H1 (cell line): Measurements from ENCODE around the gene TLR10. TPM values are rescaled to one million over a fixed set of nuclear protein-coding genes. Genes with fewer than 3 reads are reported as not detected.

Experiments used
- CTCF ChIA-PET: fragments of 300-600 bp; sonication (Branson Sonifier 250); formaldehyde crosslinking; loops from one replicate; lab custom pipeline; 2021; ENCODE audit not compliant: partially characterized antibody; lab: Charles Lee
- POLR2A ChIA-PET: fragments of 300-600 bp; sonication (Branson Sonifier 250); formaldehyde crosslinking; loops from one replicate; lab custom pipeline; 2021; ENCODE audit warnings: inconsistent platforms; ENCODE audit not compliant: partially characterized antibody; lab: Charles Lee
- DNase-seq, 2 experiments: peaks; one replicate each; pipeline versions ENCODE4 v3.0.0 to v3.0.0-alpha.2; 2010 to 2022; ENCODE audit warnings: low spot score in 2 of 2, low read depth in 1 of 2, mixed read lengths in 1 of 2
- FAIRE-seq: peaks from 2 replicates; lab custom pipeline; 2011; peaks lifted over from hg19 to GRCh38; lab: Jason Lieb, UNC
- H2AFZ ChIP-seq: 2 replicates; pipeline ENCODE4 v1.8.1; 2012; ENCODE audit warnings: low read length, inconsistent platforms
- H2AK5ac ChIP-seq: 2 replicates; pipeline ENCODE4 v1.6.1; 2013; ENCODE audit warnings: low read depth, low read length
- H2BK120ac ChIP-seq: replicated peaks from 2 replicates; pipeline ENCODE3; 2013; ENCODE audit warnings: low read depth, low read length, inconsistent platforms
- H2BK12ac ChIP-seq: 2 replicates; pipeline ENCODE4 v1.6.1; 2013; ENCODE audit warnings: low read depth, low read length
- H2BK15ac ChIP-seq: 2 replicates; pipeline ENCODE4 v1.6.1; 2013; ENCODE audit warnings: low read length
- H2BK20ac ChIP-seq: 2 replicates; pipeline ENCODE4 v1.6.1; 2013; ENCODE audit warnings: low read length
- H2BK5ac ChIP-seq: 2 replicates; pipeline ENCODE4 v1.6.1; 2013; ENCODE audit warnings: low read depth, low read length
- H3K14ac ChIP-seq: 2 replicates; pipeline ENCODE4 v1.6.1; 2013; ENCODE audit warnings: inconsistent platforms; ENCODE audit not compliant: insufficient read length
- H3K18ac ChIP-seq: 2 replicates; pipeline ENCODE4 v1.6.1; 2013; ENCODE audit warnings: low read length; ENCODE audit errors: extremely low read depth
- H3K23ac ChIP-seq: 2 replicates; pipeline ENCODE4 v1.6.1; 2013; ENCODE audit warnings: inconsistent platforms; ENCODE audit not compliant: insufficient read length
- H3K23me2 ChIP-seq: 2 replicates; pipeline ENCODE4 v1.6.1; 2013; ENCODE audit warnings: low read depth, low read length
- H3K27ac ChIP-seq: 2 replicates; pipeline ENCODE4 v1.6.1; 2011; ENCODE audit warnings: low read depth, low read length, inconsistent platforms
- H3K27me3 ChIP-seq, 4 experiments: replicated peaks in 1 of 4; 1 replicate in 1 of 4; 2 replicates in 3 of 4; pipeline versions ENCODE4 v1.6.1 to v1.8.1; 2011 to 2013; ENCODE audit warnings: low read length in 3 of 4, mild to moderate bottlenecking in 3 of 4, inconsistent platforms in 2 of 4, mixed read lengths in 2 of 4, moderate library complexity in 1 of 4; ENCODE audit not compliant: control insufficient read depth in 3 of 4, insufficient read depth in 3 of 4; ENCODE audit errors: extremely low read depth in 1 of 4
- H3K36me3 ChIP-seq, 4 experiments: 2 replicates each; pipeline versions ENCODE4 v1.6.1 to v1.8.1; 2011 to 2013; ENCODE audit warnings: mild to moderate bottlenecking in 4 of 4, low read length in 3 of 4, moderate library complexity in 2 of 4, control low read depth in 1 of 4, inconsistent platforms in 1 of 4; ENCODE audit not compliant: insufficient read depth in 4 of 4, control insufficient read depth in 2 of 4
- H3K4ac ChIP-seq: replicated peaks from 2 replicates; pipeline ENCODE3; 2013; ENCODE audit warnings: low read length, low read depth, mixed read lengths, inconsistent platforms; ENCODE audit not compliant: insufficient read length
- H3K4me1 ChIP-seq, 4 experiments: replicated peaks in 1 of 4; 1 replicate in 1 of 4; 2 replicates in 3 of 4; pipeline versions ENCODE4 v1.6.1 to v1.8.1; 2011 to 2013; ENCODE audit warnings: low read length in 3 of 4, inconsistent platforms in 2 of 4, mixed read lengths in 1 of 4; ENCODE audit not compliant: insufficient read depth in 4 of 4, control insufficient read depth in 3 of 4
- H3K4me2 ChIP-seq, 2 experiments: 2 replicates each; pipeline versions ENCODE4 v1.6.1 to v1.8.1; 2011 to 2013; ENCODE audit warnings: low read depth in 2 of 2, low read length in 2 of 2, control low read depth in 1 of 2, inconsistent platforms in 1 of 2, mild to moderate bottlenecking in 1 of 2; ENCODE audit not compliant: insufficient read depth in 1 of 2
- H3K4me3 ChIP-seq, 4 experiments: fragments of 200-600, 300-600 bp in 1 of 4; sonication (generic), shearing (Covaris generic), sonication (Bioruptor Twin) in 1 of 4; 2 replicates each; pipeline versions ENCODE4 v1.5.1 to v1.8.1; 2011 to 2016; ENCODE audit warnings: low read length in 4 of 4, low read depth in 3 of 4, control low read depth in 2 of 4, inconsistent platforms in 2 of 4, mild to moderate bottlenecking in 2 of 4, mixed read lengths in 1 of 4, moderate library complexity in 1 of 4; ENCODE audit not compliant: insufficient read depth in 2 of 4; ENCODE audit errors: extremely low read depth in 1 of 4
- H3K56ac ChIP-seq: replicated peaks from 2 replicates; pipeline ENCODE3; 2013; ENCODE audit warnings: low read depth, mild to moderate bottlenecking, mixed read lengths, low read length, inconsistent platforms; ENCODE audit not compliant: insufficient read length
- H3K79me1 ChIP-seq: 2 replicates; pipeline ENCODE4 v1.6.1; 2013; ENCODE audit warnings: low read depth, low read length, control low read depth
- H3K79me2 ChIP-seq, 2 experiments: 2 replicates each; pipeline versions ENCODE4 v1.6.1 to v1.8.1; 2012 to 2013; ENCODE audit warnings: low read length in 2 of 2, mild to moderate bottlenecking in 2 of 2, inconsistent platforms in 1 of 2; ENCODE audit not compliant: insufficient read depth in 2 of 2, control insufficient read depth in 1 of 2
- H3K9ac ChIP-seq, 4 experiments: replicated peaks in 1 of 4; 1 replicate in 1 of 4; 2 replicates in 3 of 4; pipeline versions ENCODE4 v1.6.1 to v1.8.1; 2011 to 2013; ENCODE audit warnings: low read depth in 3 of 4, low read length in 3 of 4, control low read depth in 2 of 4, mild to moderate bottlenecking in 2 of 4, moderate library complexity in 2 of 4, inconsistent platforms in 1 of 4; ENCODE audit errors: extremely low read depth in 1 of 4
- H3K9me3 ChIP-seq, 2 experiments: 2 replicates each; pipeline versions ENCODE4 v1.6.1 to v1.8.1; 2012 to 2013; ENCODE audit warnings: mild to moderate bottlenecking in 2 of 2, moderate library complexity in 2 of 2, control low read depth in 1 of 2, inconsistent platforms in 1 of 2, low read depth in 1 of 2, low read length in 1 of 2, mixed read lengths in 1 of 2; ENCODE audit not compliant: insufficient read depth in 2 of 2
- H4K20me1 ChIP-seq, 2 experiments: replicated peaks in 1 of 2; 2 replicates each; pipeline versions ENCODE3 to v1.8.1; 2011 to 2013; ENCODE audit warnings: inconsistent platforms in 2 of 2, low read length in 2 of 2, mild to moderate bottlenecking in 1 of 2; ENCODE audit not compliant: insufficient read depth in 2 of 2, control insufficient read depth in 1 of 2
- H4K5ac ChIP-seq: 2 replicates; pipeline ENCODE4 v1.6.1; 2013; ENCODE audit warnings: low read length, low read depth, mixed read lengths, inconsistent platforms; ENCODE audit not compliant: insufficient read length
- H4K8ac ChIP-seq: 2 replicates; pipeline ENCODE4 v1.8.0; 2013; ENCODE audit warnings: mild to moderate bottlenecking, moderate library complexity, low read length, inconsistent platforms; ENCODE audit not compliant: insufficient read depth; ENCODE audit errors: extremely low read depth
- H4K91ac ChIP-seq: replicated peaks from 2 replicates; pipeline ENCODE3; 2013; ENCODE audit warnings: low read length, mixed read lengths, inconsistent platforms; ENCODE audit not compliant: insufficient read length
- BACH1 ChIP-seq: IDR thresholded peaks from 2 replicates; pipeline ENCODE4 v1.6.1; 2012; ENCODE audit warnings: low read length, improper control_type of control experiment
- POLR2AphosphoS5 ChIP-seq: IDR thresholded peaks from 2 replicates; pipeline ENCODE4 v1.6.1; 2011; ENCODE audit warnings: low read depth, low read length
- WGBS, 2 experiments: shearing (Covaris generic) in 1 of 2; methylation state at CpG; one replicate each; pipeline versions ENCODE4 v1.1.6 to v1.1.7; 2013 to 2015; ENCODE audit warnings: low lambda C conversion rate in 2 of 2, mixed read lengths in 2 of 2, inconsistent platforms in 1 of 2, low coverage in 1 of 2, missing lambda C conversion rate in 1 of 2; ENCODE audit not compliant: insufficient replicate concordance in 2 of 2, insufficient coverage in 1 of 2, insufficient read length in 1 of 2; ENCODE audit errors: extremely low coverage in 1 of 2, missing lambda C conversion rate in 1 of 2; 5-methylcytosine and 5-hydroxymethylcytosine counted together
- polyA plus RNA-seq, 7 experiments: library from polyadenylated mRNA; depleted of rRNA in 3 of 7; stranded (reverse) in 5 of 7; unstranded in 2 of 7; fragments of >200 nt in 5 of 7; fragments of 200-250 nt in 2 of 7; gene quantifications; 1 replicate in 5 of 7; 2 replicates in 1 of 7; 4 replicates in 1 of 7; pipeline versions ENCODE4 v1.2.1 to v1.2.3, GENCODE V29; 2011 to 2013; ENCODE audit warnings: missing spikeins in 2 of 7, mixed read lengths in 2 of 7
- total RNA-seq: library from RNA; stranded (reverse); fragmentation: NEBNext Ultra II Directional; extraction: Animal tissue kit (Norgen Biotek cat#: 25700); gene quantifications from 2 replicates; pipeline ENCODE4 v1.2.1, GENCODE V29; 2021

TLR10 gene
- total and polyA plus RNA-seq, 2 of the 8 experiments (the other 6 are each of a cell fraction or from before 2014, with no cell fraction given) = not detected

GRCh38 chr4:38759790-38760122, 23.0 kb downstream of the TLR10 start:
- Histone ChIP-seq H3K27ac (no peak overlapping the region), H2BK20ac (no peak overlapping the region), H2AK5ac (no peak overlapping the region), H4K91ac (no peak overlapping the region), H3K79me1 (no peaks in the 10 kb centered on the region), H2BK15ac (no peak overlapping the region), H3K18ac (no peak overlapping the region), H3K4me3 (no peak overlapping the region), H3K23ac (no peak overlapping the region), H3K36me3 (no peaks in the 10 kb centered on the region), H2BK12ac (no peak overlapping the region), H3K14ac (no peak overlapping the region), H3K23me2 (no peaks in the 10 kb centered on the region), H3K79me2 (no peaks in the 10 kb centered on the region), H4K8ac (no peak overlapping the region), H3K27me3 (no peaks in the 10 kb centered on the region), H3K4me2 (no peak overlapping the region), H4K20me1 (no peaks in the 10 kb centered on the region), H4K5ac (no peak overlapping the region), H2AFZ (no peak overlapping the region), H3K56ac (no peak overlapping the region), H2BK120ac (no peak overlapping the region), H3K4ac (no peak overlapping the region), H2BK5ac (no peak overlapping the region), H3K9me3 (no peaks in the 10 kb centered on the region), H3K9ac (no peak overlapping the region), H3K4me1 (no peaks in the 10 kb centered on the region)
- TF ChIP-seq POLR2AphosphoS5 = no peak
- TF ChIP-seq BACH1 = no peak
- CTCF ChIA-PET = interaction anchor here (0.7 to 7.4 kb wide), 51 partner anchors 9 to 1166 kb away, joined by 3 to 136 read pairs (median 4); partner anchors contain the start of genes TLR1, TLR10 and TLR6
- FAIRE-seq = no peak
- DNase-seq = no peak
- WGBS, 2 experiments = 95% methylated on average over 1 of the region's 1 CpG; no CpG with 5 or more reads in 1 of the 2 experiments
- POLR2A ChIA-PET = interaction anchor here (1.2 kb wide), 1 partner anchor 101 kb away, joined by 5 read pairs; no protein-coding TSS in a partner anchor
